SH-SY5Y (cell line): ENCODE results near the gene KDM4B.

Source experiments
- GATA2 ChIP-seq: IDR thresholded peaks from 2 replicates; pipeline ENCODE4 v1.6.1; 2011; ENCODE audit warnings: mild to moderate bottlenecking, low read depth, low read length
- GATA3 ChIP-seq: IDR thresholded peaks from 2 replicates; pipeline ENCODE4 v1.6.1; 2011; ENCODE audit warnings: low read depth, mild to moderate bottlenecking, low read length, moderate library complexity

GRCh38 chr19:5181329-5181728 lies 212.4 kb downstream of the KDM4B start:
- no peak for TF ChIP-seq GATA2
- no peak for TF ChIP-seq GATA3
